HepG2 (cell line): ENCODE measurements around the gene RTBDN. TPM values are rescaled to one million over a fixed set of nuclear protein-coding genes. Genes with fewer than 3 reads are reported as not detected.

ENCODE experiments used
- HNRNPH1 ChIP-seq: fragments of 200-400 bp; formaldehyde crosslinking; optimal IDR thresholded peaks from 2 replicates; pipeline ENCODE3; 2017; ENCODE audit warnings: mild to moderate bottlenecking, low read depth, low read length
- NCOA2 ChIP-seq: sonication (generic); formaldehyde crosslinking; IDR thresholded peaks from 2 replicates; pipeline ENCODE4 v1.8.0; 2022; ENCODE audit warnings: inconsistent platforms
- RFX5 ChIP-seq: IDR thresholded peaks from 2 replicates; pipeline ENCODE4 v1.6.1; 2011; ENCODE audit warnings: low read depth, low read length, improper control_type of control experiment
- SETDB1 ChIP-seq: sonication (generic); formaldehyde crosslinking; IDR thresholded peaks from 2 replicates; pipeline ENCODE4 v1.5.1; 2020; ENCODE audit warnings: missing genetic modification reagents, mild to moderate bottlenecking, borderline replicate concordance
- TAF15 ChIP-seq: fragments of 200-400 bp; formaldehyde crosslinking; IDR thresholded peaks from one replicate; pipeline ENCODE4 v1.6.1; 2018; ENCODE audit warnings: mild to moderate bottlenecking, low read depth, low read length; ENCODE audit not compliant: poor library complexity, severe bottlenecking
- TEAD3 ChIP-seq: optimal IDR thresholded peaks from 2 replicates; pipeline ENCODE3; 2016; ENCODE audit warnings: borderline replicate concordance
- ZNF549 ChIP-seq: sonication (generic); formaldehyde crosslinking; IDR thresholded peaks from 2 replicates; pipeline ENCODE4 v1.5.0; 2020; ENCODE audit warnings: missing genetic modification reagents
- ZNF562 ChIP-seq: sonication (generic); formaldehyde crosslinking; IDR thresholded peaks from 2 replicates; pipeline ENCODE4 v1.8.0; 2022; ENCODE audit warnings: missing genetic modification reagents, borderline replicate concordance
- ZNF564 ChIP-seq: sonication (generic); formaldehyde crosslinking; IDR thresholded peaks from 2 replicates; pipeline ENCODE4 v1.8.1; 2023; ENCODE audit warnings: mild to moderate bottlenecking, missing genetic modification reagents
- ZNF788 ChIP-seq: sonication (generic); formaldehyde crosslinking; IDR thresholded peaks from 2 replicates; pipeline ENCODE4 v1.5.0; 2020; ENCODE audit warnings: mild to moderate bottlenecking, missing genetic modification reagents, borderline replicate concordance
- polyA plus RNA-seq, 8 experiments: library from polyadenylated mRNA; depleted of rRNA in 3 of 8; stranded (reverse) in 7 of 8; unstranded in 1 of 8; fragments of >200 nt; fragmentation: Illumina TruSeq in 4 of 8; extraction: Trizol in 4 of 8; gene quantifications; 2 replicates each; pipeline versions ENCODE4 v1.2.1 to v1.2.3, GENCODE V29; 2011 to 2016; ENCODE audit warnings: low read depth in 4 of 8, missing spikeins in 1 of 8, mixed read lengths in 1 of 8; ENCODE audit not compliant: insufficient read depth in 1 of 8
- total RNA-seq, 5 experiments: library from RNA; depleted of rRNA; stranded (reverse); fragments of >200 nt; fragmentation: Illumina TruSeq; extraction: Trizol; gene quantifications; 2 replicates each; pipeline ENCODE4 v1.2.3, GENCODE V29; 2016; ENCODE audit warnings: low read depth in 1 of 5
- TF ChIP-seq, protein P1 (sequence below): sonication (generic); formaldehyde crosslinking; IDR thresholded peaks from 2 replicates; pipeline ENCODE4 v1.4.0; 2020; ENCODE audit warnings: missing genetic modification reagents
- TF ChIP-seq, protein P2 (sequence below): sonication (generic); formaldehyde crosslinking; IDR thresholded peaks from 2 replicates; pipeline ENCODE4 v1.8.0; 2022; ENCODE audit warnings: mild to moderate bottlenecking, missing genetic modification reagents
- TF ChIP-seq, protein P3 (sequence below): IDR thresholded peaks from 2 replicates; pipeline ENCODE4 v1.6.1; 2016; ENCODE audit warnings: low read depth, missing genetic modification reagents, missing compliant biosample characterization
- TF ChIP-seq, protein P4 (sequence below): sonication (generic); formaldehyde crosslinking; IDR thresholded peaks from 2 replicates; pipeline ENCODE4 v1.5.0; 2020; ENCODE audit warnings: mild to moderate bottlenecking, low read depth, missing genetic modification reagents, borderline replicate concordance

The RTBDN gene
- total and polyA plus RNA-seq, 2 of the 13 experiments (the other 11 are each of a cell fraction or from before 2014, with no cell fraction given) = 0.27 to 0.48 TPM

DNA sequence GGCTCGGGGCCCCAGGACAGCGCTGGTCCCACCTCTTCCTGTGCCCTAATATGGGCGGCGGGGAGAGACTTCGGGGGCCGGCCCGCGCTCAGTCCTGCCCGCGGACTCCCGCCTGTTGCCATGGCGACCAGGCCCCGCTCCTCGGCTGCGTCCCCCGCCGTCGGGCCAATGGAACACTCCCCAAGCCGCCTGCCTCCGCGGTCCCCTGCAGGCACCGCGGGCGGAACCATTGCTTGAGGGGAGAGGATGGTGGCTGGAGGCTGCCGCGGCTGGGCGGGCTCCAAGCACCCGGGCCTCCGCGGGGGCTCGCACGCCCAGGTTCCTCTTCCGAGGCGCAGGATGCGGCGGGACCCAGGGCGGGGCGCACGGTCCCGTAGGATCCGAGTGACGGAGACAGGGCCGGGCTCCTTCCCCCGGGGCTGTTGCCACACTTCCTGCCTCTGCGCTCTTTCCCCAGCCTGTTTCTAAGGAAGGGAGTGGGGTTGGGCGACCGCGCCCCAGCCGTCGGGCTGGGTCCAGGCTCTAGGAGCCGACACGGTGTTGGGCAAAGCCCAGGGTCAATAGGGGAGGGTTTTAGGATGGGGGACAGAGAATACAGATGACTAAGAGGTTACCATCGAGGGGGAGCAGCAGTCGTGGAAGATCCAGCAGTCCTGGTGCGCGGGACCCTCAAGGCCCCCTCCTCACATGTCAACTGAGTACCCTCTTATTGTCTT, 44.3 kb downstream of the RTBDN start (continued):
- TF ChIP-seq TAF15 (no peak), NCOA2 (CRISPR knock-in tag) (no peak), TEAD3 (CRISPR knock-in tag) (peak; percentile 59), RFX5 (peak; percentile 67; the same call in 1 of the 2 replicates), ZNF788 (CRISPR knock-in tag) (peak; percentile 55; the same call in 1 of the 2 replicates), SETDB1 (CRISPR knock-in tag) (no peak), ZNF549 (CRISPR knock-in tag) (no peak), HNRNPH1 (no peak), ZNF564 (CRISPR knock-in tag) (no peak), ZNF562 (no peak)
- TF ChIP-seq, protein P1, sequence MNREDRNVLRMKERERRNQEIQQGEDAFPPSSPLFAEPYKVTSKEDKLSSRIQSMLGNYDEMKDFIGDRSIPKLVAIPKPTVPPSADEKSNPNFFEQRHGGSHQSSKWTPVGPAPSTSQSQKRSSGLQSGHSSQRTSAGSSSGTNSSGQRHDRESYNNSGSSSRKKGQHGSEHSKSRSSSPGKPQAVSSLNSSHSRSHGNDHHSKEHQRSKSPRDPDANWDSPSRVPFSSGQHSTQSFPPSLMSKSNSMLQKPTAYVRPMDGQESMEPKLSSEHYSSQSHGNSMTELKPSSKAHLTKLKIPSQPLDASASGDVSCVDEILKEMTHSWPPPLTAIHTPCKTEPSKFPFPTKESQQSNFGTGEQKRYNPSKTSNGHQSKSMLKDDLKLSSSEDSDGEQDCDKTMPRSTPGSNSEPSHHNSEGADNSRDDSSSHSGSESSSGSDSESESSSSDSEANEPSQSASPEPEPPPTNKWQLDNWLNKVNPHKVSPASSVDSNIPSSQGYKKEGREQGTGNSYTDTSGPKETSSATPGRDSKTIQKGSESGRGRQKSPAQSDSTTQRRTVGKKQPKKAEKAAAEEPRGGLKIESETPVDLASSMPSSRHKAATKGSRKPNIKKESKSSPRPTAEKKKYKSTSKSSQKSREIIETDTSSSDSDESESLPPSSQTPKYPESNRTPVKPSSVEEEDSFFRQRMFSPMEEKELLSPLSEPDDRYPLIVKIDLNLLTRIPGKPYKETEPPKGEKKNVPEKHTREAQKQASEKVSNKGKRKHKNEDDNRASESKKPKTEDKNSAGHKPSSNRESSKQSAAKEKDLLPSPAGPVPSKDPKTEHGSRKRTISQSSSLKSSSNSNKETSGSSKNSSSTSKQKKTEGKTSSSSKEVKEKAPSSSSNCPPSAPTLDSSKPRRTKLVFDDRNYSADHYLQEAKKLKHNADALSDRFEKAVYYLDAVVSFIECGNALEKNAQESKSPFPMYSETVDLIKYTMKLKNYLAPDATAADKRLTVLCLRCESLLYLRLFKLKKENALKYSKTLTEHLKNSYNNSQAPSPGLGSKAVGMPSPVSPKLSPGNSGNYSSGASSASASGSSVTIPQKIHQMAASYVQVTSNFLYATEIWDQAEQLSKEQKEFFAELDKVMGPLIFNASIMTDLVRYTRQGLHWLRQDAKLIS (CRISPR knock-in tag) = no peak
- TF ChIP-seq, protein P2, sequence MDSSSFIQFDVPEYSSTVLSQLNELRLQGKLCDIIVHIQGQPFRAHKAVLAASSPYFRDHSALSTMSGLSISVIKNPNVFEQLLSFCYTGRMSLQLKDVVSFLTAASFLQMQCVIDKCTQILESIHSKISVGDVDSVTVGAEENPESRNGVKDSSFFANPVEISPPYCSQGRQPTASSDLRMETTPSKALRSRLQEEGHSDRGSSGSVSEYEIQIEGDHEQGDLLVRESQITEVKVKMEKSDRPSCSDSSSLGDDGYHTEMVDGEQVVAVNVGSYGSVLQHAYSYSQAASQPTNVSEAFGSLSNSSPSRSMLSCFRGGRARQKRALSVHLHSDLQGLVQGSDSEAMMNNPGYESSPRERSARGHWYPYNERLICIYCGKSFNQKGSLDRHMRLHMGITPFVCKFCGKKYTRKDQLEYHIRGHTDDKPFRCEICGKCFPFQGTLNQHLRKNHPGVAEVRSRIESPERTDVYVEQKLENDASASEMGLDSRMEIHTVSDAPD (CRISPR knock-in tag) = no peak
- TF ChIP-seq, protein P3, sequence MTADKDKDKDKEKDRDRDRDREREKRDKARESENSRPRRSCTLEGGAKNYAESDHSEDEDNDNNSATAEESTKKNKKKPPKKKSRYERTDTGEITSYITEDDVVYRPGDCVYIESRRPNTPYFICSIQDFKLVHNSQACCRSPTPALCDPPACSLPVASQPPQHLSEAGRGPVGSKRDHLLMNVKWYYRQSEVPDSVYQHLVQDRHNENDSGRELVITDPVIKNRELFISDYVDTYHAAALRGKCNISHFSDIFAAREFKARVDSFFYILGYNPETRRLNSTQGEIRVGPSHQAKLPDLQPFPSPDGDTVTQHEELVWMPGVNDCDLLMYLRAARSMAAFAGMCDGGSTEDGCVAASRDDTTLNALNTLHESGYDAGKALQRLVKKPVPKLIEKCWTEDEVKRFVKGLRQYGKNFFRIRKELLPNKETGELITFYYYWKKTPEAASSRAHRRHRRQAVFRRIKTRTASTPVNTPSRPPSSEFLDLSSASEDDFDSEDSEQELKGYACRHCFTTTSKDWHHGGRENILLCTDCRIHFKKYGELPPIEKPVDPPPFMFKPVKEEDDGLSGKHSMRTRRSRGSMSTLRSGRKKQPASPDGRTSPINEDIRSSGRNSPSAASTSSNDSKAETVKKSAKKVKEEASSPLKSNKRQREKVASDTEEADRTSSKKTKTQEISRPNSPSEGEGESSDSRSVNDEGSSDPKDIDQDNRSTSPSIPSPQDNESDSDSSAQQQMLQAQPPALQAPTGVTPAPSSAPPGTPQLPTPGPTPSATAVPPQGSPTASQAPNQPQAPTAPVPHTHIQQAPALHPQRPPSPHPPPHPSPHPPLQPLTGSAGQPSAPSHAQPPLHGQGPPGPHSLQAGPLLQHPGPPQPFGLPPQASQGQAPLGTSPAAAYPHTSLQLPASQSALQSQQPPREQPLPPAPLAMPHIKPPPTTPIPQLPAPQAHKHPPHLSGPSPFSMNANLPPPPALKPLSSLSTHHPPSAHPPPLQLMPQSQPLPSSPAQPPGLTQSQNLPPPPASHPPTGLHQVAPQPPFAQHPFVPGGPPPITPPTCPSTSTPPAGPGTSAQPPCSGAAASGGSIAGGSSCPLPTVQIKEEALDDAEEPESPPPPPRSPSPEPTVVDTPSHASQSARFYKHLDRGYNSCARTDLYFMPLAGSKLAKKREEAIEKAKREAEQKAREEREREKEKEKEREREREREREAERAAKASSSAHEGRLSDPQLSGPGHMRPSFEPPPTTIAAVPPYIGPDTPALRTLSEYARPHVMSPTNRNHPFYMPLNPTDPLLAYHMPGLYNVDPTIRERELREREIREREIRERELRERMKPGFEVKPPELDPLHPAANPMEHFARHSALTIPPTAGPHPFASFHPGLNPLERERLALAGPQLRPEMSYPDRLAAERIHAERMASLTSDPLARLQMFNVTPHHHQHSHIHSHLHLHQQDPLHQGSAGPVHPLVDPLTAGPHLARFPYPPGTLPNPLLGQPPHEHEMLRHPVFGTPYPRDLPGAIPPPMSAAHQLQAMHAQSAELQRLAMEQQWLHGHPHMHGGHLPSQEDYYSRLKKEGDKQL (CRISPR knock-in tag) = no peak
- TF ChIP-seq, protein P4, sequence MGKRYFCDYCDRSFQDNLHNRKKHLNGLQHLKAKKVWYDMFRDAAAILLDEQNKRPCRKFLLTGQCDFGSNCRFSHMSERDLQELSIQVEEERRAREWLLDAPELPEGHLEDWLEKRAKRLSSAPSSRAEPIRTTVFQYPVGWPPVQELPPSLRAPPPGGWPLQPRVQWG (CRISPR knock-in tag) = no peak
